Breast epithelium (tissue), 4 donors: ENCODE results near the gene IQGAP2. TPM values are rescaled to one million over a fixed set of nuclear protein-coding genes. Genes with fewer than 3 reads are reported as not detected.

Experiments
- DNase-seq, 2 donors: peaks; one replicate each; pipeline ENCODE4 v3.0.0-alpha.2; 2019; ENCODE audit warnings: low spot score in 2 of 2
- H3K27ac ChIP-seq, 2 donors: fragments of 200-600 bp; sonication (generic) in 1 of 2; one replicate each; pipeline ENCODE4 v1.5.1; 2016 to 2019; ENCODE audit warnings: mild to moderate bottlenecking in 1 of 2
- H3K27me3 ChIP-seq, 2 donors: fragments of 200-600 bp; sonication (generic) in 1 of 2; one replicate each; pipeline versions ENCODE4 v1.5.1 to v1.6.0; 2017 to 2019; ENCODE audit warnings: control low read depth in 1 of 2, mild to moderate bottlenecking in 1 of 2
- H3K36me3 ChIP-seq: fragments of 200-600 bp; one replicate; pipeline ENCODE4 v1.5.1; 2019
- H3K4me1 ChIP-seq, 2 donors: fragments of 200-600 bp; sonication (generic); one replicate each; pipeline ENCODE4 v1.5.1; 2016 to 2019; ENCODE audit warnings: control low read depth in 1 of 2
- H3K4me3 ChIP-seq, 3 donors: fragments of 200-600 bp; sonication (generic); 1 replicate in 2 of 3; 2 replicates in 1 of 3; pipeline ENCODE4 v1.5.1; 2016 to 2019; ENCODE audit warnings: mild to moderate bottlenecking in 3 of 3, moderate library complexity in 2 of 3
- H3K9me3 ChIP-seq, 2 donors: fragments of 200-600 bp; sonication (generic) in 1 of 2; one replicate each; pipeline ENCODE4 v1.5.1; 2016 to 2019; ENCODE audit warnings: control low read depth in 1 of 2
- CTCF ChIP-seq, 3 donors: fragments of 450-650 bp; IDR thresholded peaks; one replicate each; pipeline ENCODE4 v1.5.1; 2016 to 2017; ENCODE audit warnings: antibody characterized with exemption in 3 of 3, mild to moderate bottlenecking in 3 of 3, moderate library complexity in 3 of 3
- POLR2A ChIP-seq: fragments of 450-650 bp; IDR thresholded peaks from one replicate; pipeline ENCODE4 v1.6.1; 2016; ENCODE audit warnings: antibody characterized with exemption, mild to moderate bottlenecking, moderate library complexity
- POLR2AphosphoS5 ChIP-seq, 3 donors: sonication (generic); formaldehyde crosslinking; IDR thresholded peaks; one replicate each; pipeline ENCODE4 v1.6.1; 2017; ENCODE audit warnings: antibody characterized with exemption in 3 of 3
- intact Hi-C: fragments of 100-400 bp; cut with DNase I; formaldehyde crosslinking; loops from one replicate; pipeline ENCODE4 v1.15.1; 2023; ENCODE audit warnings: low total_unique reads
- total RNA-seq, 3 donors: library from RNA; depleted of rRNA; stranded (reverse); fragments of >200 nt; gene quantifications; one replicate each; pipeline ENCODE4 v1.1.0, GENCODE V29; 2016

Gene IQGAP2
- total RNA-seq, 3 donors from 2014 or later = 31.7 to 70.2 (median 44.6) TPM

DNA sequence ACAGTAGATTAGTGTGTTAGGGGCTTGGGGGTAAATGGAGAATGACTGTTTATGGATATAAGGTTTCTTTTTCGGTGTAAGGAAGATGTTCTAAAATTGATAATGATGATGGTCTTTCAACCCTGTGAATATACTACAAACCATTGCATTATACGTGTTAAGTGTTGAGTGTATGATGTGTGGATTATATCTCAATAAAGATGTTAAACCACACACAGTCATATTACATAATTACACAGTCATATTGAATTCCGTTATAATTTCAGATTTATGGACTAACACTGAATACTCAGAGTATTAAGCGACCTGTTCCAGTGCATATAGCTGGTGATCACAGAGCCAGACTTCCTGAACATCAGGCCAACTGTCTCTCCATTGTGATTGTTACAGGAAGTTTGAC, 152.0 kb downstream of the IQGAP2 start:
- no peak overlapping the region for H3K4me3 ChIP-seq
- H3K36me3 ChIP-seq = no peaks in the 10 kb centered on the region
- no peaks in the 10 kb centered on the region for H3K9me3 ChIP-seq
- DNase-seq = no peak
- no peaks in the 10 kb centered on the region for H3K27me3 ChIP-seq
- intact Hi-C loops = no loop called here
- H3K4me1 ChIP-seq = no peaks in the 10 kb centered on the region
- TF ChIP-seq POLR2A = no peak
- TF ChIP-seq POLR2AphosphoS5 (IDR thresholded peaks at IDR 0.05) = no peak
- TF ChIP-seq CTCF (IDR thresholded peaks at IDR 0.05) = no peak
- no peak overlapping the region for H3K27ac ChIP-seq

GRCh38 chr5:76555717-76556116, 152.6 kb downstream of the IQGAP2 start:
- Histone ChIP-seq H3K27ac (peak overlapping the region in 1 of 2 donors; percentile 42), H3K4me3 (no peak overlapping the region), H3K27me3 (no peaks in the 10 kb centered on the region), H3K4me1 (no peaks in the 10 kb centered on the region), H3K36me3 (no peaks in the 10 kb centered on the region), H3K9me3 (no peaks in the 10 kb centered on the region)
- intact Hi-C loops = no loop called here
- TF ChIP-seq CTCF (IDR thresholded peaks at IDR 0.05) = no peak
- TF ChIP-seq POLR2A = no peak
- TF ChIP-seq POLR2AphosphoS5 (IDR thresholded peaks at IDR 0.05) = no peak
- no peak for DNase-seq

- no peaks in the 10 kb centered on the region for H3K4me1 ChIP-seq
- H3K9me3 ChIP-seq = no peaks in the 10 kb centered on the region
- intact Hi-C loops = no loop called here
- DNase-seq = no peak
- no peak overlapping the region for H3K4me3 ChIP-seq
- peak overlapping the region; percentile 29 to 42 for H3K27ac ChIP-seq
- no peaks in the 10 kb centered on the region for H3K36me3 ChIP-seq
- H3K27me3 ChIP-seq = no peaks in the 10 kb centered on the region
- no peak for TF ChIP-seq POLR2A
- TF ChIP-seq POLR2AphosphoS5 (IDR thresholded peaks at IDR 0.05) = no peak
- TF ChIP-seq CTCF (IDR thresholded peaks at IDR 0.05) = no peak
These were observed 153.6 kb downstream of the IQGAP2 start for GRCh38 chr5:76556511-76557221.

- TF ChIP-seq POLR2AphosphoS5 (IDR thresholded peaks at IDR 0.05) (no peak), POLR2A (no peak), CTCF (IDR thresholded peaks at IDR 0.05) (no peak)
- peak overlapping the region in 1 of 2 donors; percentile 30 for H3K27ac ChIP-seq
- peak overlapping the region in 1 of 3 donors; percentile 0 for H3K4me3 ChIP-seq
- intact Hi-C loops = no loop called here
- H3K9me3 ChIP-seq = no peaks in the 10 kb centered on the region
- no peaks in the 10 kb centered on the region for H3K36me3 ChIP-seq
- H3K4me1 ChIP-seq = no peaks in the 10 kb centered on the region
- DNase-seq = no peak
- no peaks in the 10 kb centered on the region for H3K27me3 ChIP-seq
These were observed 158.1 kb downstream of the IQGAP2 start for GRCh38 chr5:76560952-76561891.

DNA sequence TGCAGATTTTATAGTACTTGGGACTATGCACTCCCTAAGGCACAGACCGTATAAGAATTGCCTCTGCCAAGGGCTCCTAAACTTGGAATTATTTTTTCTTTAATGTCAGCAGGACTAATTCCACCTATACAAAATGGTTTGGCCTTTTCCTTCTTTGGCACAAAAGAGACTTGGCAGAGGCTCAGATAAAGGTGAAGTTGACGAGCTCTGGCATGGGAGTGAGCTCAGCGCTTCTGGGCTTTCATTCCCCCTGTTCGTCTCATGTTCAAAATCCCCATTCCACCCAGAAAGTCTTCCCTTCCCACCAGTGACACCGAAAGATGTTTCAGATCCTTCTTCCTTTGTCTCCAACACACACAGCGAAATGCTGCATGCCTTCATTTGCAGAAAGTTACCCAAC, 158.9 kb downstream of the IQGAP2 start:
- intact Hi-C loops = no loop called here
- DNase-seq = no peak
- no peak for TF ChIP-seq POLR2A
- TF ChIP-seq CTCF (IDR thresholded peaks at IDR 0.05) = no peak
- TF ChIP-seq POLR2AphosphoS5 (IDR thresholded peaks at IDR 0.05) = no peak
- H3K27me3 ChIP-seq = no peaks in the 10 kb centered on the region
- H3K4me3 ChIP-seq = peak overlapping the region in 1 of 3 donors; percentile 0
- H3K4me1 ChIP-seq = no peaks in the 10 kb centered on the region
- H3K9me3 ChIP-seq = no peaks in the 10 kb centered on the region
- peak overlapping the region in 1 of 2 donors; percentile 30 for H3K27ac ChIP-seq
- H3K36me3 ChIP-seq = no peaks in the 10 kb centered on the region
